ENCODE data around the gene SYF2.
"Not testable (repeated sequence)": the region's sequence is repeated elsewhere in the genome, so short reads cannot be mapped to it uniquely, and the experiment has no call there.

- TF ChIP-seq, protein P1, sequence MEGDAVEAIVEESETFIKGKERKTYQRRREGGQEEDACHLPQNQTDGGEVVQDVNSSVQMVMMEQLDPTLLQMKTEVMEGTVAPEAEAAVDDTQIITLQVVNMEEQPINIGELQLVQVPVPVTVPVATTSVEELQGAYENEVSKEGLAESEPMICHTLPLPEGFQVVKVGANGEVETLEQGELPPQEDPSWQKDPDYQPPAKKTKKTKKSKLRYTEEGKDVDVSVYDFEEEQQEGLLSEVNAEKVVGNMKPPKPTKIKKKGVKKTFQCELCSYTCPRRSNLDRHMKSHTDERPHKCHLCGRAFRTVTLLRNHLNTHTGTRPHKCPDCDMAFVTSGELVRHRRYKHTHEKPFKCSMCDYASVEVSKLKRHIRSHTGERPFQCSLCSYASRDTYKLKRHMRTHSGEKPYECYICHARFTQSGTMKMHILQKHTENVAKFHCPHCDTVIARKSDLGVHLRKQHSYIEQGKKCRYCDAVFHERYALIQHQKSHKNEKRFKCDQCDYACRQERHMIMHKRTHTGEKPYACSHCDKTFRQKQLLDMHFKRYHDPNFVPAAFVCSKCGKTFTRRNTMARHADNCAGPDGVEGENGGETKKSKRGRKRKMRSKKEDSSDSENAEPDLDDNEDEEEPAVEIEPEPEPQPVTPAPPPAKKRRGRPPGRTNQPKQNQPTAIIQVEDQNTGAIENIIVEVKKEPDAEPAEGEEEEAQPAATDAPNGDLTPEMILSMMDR (IDR thresholded peaks at IDR 0.05): not testable (repeated sequence)
- not testable (repeated sequence) for TF ChIP-seq POLR2A (IDR thresholded peaks at IDR 0.05); EP300 (IDR thresholded peaks at IDR 0.05; ENCODE audit: low read depth); POLR2AphosphoS5 (IDR thresholded peaks at IDR 0.05)
Observed at GRCh38 chr1:25275648-25276047, 43.3 kb upstream of the SYF2 start.

All from transverse colon (tissue), 4 donors.